ENCODE data around the gene AOPEP.

The AOPEP gene

DNA sequence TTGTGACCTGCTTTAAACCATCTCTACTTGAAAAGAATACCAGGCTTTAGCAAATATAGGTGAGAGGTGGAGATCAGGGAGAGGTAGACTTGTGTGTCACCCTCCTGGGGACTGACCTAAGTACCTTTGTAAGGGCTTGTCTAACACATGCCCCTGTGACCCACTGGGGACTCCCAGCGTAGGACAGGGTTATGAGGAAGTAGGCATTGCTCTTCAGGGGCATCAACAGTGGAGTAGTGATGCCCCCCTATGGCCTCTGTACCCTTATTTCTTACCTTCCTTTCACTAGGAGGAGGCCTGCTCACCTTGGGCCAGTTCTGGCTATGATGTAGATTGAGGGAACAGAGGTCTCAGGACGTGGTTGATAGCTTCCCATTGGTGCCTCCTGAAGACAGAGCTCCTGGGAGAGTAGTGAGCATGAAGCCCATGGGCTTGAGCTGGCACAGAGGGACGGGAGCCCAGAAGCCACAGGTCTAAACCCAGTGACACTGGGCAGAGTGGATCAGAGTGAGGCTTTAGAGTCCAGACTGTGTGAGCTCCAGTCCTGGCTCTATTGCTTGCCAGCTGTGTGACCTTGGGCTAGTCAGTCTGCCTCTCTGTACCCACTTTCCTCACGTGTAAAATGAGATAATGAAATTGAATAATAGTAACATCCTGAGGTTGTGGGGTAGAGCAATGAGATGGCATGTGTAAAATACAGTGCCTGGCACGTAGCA is 191.7 kb downstream of the AOPEP start:
- DNase-seq (ENCODE audit: low spot score), result peak; percentile 58
- in situ Hi-C loops (cut with MboI; ENCODE audit: low sequenced_read_pairs, unreplicated experiment), result loop anchor here (10.0 kb wide), 1 partner anchor 233 kb away; no protein-coding TSS in a partner anchor
- TF ChIP-seq, protein P1, sequence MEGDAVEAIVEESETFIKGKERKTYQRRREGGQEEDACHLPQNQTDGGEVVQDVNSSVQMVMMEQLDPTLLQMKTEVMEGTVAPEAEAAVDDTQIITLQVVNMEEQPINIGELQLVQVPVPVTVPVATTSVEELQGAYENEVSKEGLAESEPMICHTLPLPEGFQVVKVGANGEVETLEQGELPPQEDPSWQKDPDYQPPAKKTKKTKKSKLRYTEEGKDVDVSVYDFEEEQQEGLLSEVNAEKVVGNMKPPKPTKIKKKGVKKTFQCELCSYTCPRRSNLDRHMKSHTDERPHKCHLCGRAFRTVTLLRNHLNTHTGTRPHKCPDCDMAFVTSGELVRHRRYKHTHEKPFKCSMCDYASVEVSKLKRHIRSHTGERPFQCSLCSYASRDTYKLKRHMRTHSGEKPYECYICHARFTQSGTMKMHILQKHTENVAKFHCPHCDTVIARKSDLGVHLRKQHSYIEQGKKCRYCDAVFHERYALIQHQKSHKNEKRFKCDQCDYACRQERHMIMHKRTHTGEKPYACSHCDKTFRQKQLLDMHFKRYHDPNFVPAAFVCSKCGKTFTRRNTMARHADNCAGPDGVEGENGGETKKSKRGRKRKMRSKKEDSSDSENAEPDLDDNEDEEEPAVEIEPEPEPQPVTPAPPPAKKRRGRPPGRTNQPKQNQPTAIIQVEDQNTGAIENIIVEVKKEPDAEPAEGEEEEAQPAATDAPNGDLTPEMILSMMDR (IDR thresholded peaks at IDR 0.05; ENCODE audit: borderline replicate concordance, control extremely low read depth, extremely low read depth, insufficient read depth, missing control alignments), result peak; percentile 8

DNA sequence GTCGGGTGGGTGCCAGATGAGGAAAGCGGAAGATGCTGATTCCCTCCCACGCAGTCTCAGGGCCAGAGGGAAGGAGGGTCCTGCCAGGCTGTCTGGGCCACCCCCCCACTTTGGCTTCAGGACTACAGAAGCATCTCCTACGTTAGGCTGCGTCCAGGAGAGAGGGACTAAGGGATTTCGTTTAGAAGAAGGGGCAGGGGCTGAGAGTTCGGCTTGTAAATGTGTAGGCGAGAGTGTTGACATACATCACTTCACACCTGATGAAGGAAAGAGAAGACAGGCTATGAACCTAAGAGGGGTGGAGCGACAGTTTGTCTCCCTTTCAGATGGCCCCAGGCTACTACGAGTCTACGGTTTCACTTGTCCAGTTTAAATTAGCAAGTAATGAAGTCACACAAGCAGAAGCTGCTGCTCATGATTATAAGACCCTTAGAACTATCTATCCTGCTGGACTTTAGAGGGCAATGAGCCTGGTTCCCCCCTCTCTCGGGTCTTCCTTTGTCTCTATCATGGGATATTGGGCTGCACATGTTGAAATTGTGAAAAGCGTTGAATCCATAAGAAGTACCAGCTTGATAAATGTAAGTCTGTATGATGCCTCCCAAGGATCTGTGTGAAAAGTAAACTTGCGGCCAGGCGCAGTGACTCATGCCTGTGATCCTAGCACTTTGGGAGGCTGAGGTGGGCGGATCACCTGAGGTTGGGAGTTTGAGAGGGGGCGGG is 193.0 kb downstream of the AOPEP start:
- DNase-seq (ENCODE audit: low spot score), result no peak
- in situ Hi-C loops (cut with MboI; ENCODE audit: low sequenced_read_pairs, unreplicated experiment), result loop anchor here (10.0 kb wide), 1 partner anchor 235 kb away; no protein-coding TSS in a partner anchor
- TF ChIP-seq, protein P1 (IDR thresholded peaks at IDR 0.05; ENCODE audit: borderline replicate concordance, control extremely low read depth, extremely low read depth, insufficient read depth, missing control alignments), result no peak

DNA sequence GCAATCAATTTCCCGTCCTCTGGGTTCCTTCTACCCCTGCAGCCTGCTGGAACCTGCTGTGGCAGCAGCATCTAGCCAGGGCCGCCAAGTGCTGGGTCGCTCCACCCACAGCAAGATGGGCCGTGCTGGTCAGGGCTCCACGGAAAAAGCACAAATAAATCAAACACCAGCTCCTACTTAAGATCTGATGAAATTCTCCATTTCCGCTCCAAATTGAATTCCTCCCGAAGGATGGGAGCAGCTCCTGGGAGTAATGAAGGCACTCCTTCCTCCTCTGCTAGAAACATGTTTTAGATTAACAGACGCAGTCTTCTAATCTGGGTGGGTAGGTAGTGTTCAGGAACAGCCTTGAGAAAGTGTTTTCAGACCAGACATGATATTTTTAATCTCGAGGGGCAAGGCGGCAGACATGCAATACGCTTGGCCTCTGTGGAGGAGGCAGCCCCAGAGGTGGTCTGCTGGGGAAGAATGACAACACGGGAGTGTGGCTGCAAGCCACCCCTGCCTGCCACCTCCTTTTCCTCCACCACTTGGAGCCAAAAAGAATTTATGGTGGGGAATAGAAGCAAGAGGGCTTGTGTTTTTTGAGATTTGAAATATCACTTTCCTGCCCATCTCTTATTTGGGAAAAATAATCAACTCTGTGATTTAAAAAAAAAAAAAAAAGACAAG is 194.1 kb downstream of the AOPEP start:
- DNase-seq (ENCODE audit: low spot score), result no peak

DNA sequence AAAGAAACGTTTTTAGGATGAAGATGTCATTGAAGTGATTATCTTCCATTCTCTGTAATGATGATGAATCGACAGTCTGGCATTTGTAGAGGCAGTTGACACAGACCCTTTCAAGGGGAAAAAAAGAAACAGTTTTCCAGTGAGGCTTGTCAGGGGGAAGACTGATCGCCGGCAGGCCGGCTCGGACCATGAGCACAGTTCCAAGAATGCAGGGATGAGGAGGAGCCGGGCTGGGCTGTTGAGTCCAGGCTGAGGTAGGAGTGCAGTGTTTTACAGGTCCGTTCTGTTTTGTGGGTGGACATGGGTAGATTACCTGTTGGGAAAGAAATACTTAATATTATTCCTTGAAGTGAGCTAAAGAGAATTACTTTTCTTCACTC is 194.6 kb downstream of the AOPEP start:
- no peak for DNase-seq (ENCODE audit: low spot score)
- in situ Hi-C loops (cut with MboI; ENCODE audit: low sequenced_read_pairs, unreplicated experiment), result no loop called here
- TF ChIP-seq, protein P1 (IDR thresholded peaks at IDR 0.05; ENCODE audit: borderline replicate concordance, control extremely low read depth, extremely low read depth, insufficient read depth, missing control alignments), result no peak

More for the DNA sequence above, 194.1 kb downstream of the AOPEP start:
- TF ChIP-seq, protein P1 (IDR thresholded peaks at IDR 0.05; ENCODE audit: borderline replicate concordance, control extremely low read depth, extremely low read depth, insufficient read depth, missing control alignments), result no peak
- in situ Hi-C loops (cut with MboI; ENCODE audit: low sequenced_read_pairs, unreplicated experiment), result no loop called here

DNA sequence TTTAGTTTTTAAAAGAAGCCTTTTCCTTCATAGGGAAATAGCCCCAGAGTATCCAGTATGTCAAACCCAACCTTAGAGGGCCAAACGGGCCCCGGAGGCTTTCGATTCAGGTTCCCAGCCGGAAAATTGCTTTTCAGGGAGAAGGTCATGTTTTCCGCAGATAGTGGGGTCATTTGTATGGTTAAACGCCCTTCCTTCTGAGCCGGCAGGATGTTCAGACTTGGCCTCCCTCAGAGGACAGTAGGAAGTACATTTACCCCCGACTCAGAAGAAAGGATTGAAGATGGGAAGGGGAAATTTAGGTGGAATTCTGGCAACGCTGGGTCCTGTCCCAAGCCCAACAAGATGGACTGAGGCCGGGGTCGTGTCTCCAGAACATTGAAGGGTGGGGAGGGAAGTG is 195.2 kb downstream of the AOPEP start:
- in situ Hi-C loops (cut with MboI; ENCODE audit: low sequenced_read_pairs, unreplicated experiment), result no loop called here
- DNase-seq (ENCODE audit: low spot score), result no peak
- TF ChIP-seq, protein P1 (IDR thresholded peaks at IDR 0.05; ENCODE audit: borderline replicate concordance, control extremely low read depth, extremely low read depth, insufficient read depth, missing control alignments), result no peak

DNA sequence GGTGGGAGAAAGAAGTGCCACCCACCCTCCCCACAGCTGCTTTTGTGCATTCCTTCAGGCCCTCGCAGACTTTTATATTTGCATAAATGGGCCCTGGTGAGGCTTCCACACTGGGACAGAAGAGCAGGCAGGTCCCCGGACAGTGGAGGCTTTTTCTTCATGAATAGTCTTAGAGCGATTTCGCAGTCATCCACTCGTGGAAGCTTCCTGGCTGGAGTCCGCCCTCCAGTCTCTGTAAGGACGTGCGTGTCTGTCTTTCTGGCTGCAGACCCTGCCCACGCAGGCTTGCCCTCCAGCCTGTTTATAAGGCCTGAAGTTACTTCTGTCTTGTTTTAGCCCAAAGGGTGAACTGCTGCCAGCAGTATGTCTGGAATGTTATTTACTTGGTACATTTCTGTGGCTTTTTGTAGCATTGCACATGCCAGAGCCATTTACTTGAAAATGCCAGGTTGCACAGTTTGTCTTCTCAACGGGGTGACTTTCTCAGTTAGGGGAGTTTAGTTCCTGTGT is 195.7 kb downstream of the AOPEP start:
- TF ChIP-seq, protein P1 (IDR thresholded peaks at IDR 0.05; ENCODE audit: borderline replicate concordance, control extremely low read depth, extremely low read depth, insufficient read depth, missing control alignments), result no peak
- in situ Hi-C loops (cut with MboI; ENCODE audit: low sequenced_read_pairs, unreplicated experiment), result no loop called here

More for the DNA sequence above, 195.7 kb downstream of the AOPEP start:
- DNase-seq (ENCODE audit: low spot score), result no peak
